Gastrocnemius medialis (tissue), 4 donors: Measurements from ENCODE around the gene UPF3A.

Source experiments
- CTCF ChIP-seq, 5 experiments: fragments of 450-650 bp in 3 of 5; fragments of 200-600 bp in 2 of 5; sonication (generic) in 2 of 5; IDR thresholded peaks in 4 of 5; conservative IDR thresholded peaks in 1 of 5; 1 replicate in 4 of 5; 2 replicates in 1 of 5; pipeline ENCODE4 v1.5.1; 2016 to 2019; ENCODE audit warnings: antibody characterized with exemption in 5 of 5, mild to moderate bottlenecking in 3 of 5, moderate library complexity in 3 of 5
- POLR2A ChIP-seq, 2 donors: fragments of 450-650 bp; IDR thresholded peaks; one replicate each; pipeline ENCODE4 v1.6.1; 2017; ENCODE audit warnings: antibody characterized with exemption in 2 of 2, mild to moderate bottlenecking in 2 of 2, moderate library complexity in 2 of 2

- TF ChIP-seq CTCF (IDR thresholded peaks at IDR 0.05 in 4 of 5, conservative IDR thresholded peaks at IDR 0.05 in 1 of 5) (no peak), POLR2A (IDR thresholded peaks at IDR 0.05) (no peak)
Measured at GRCh38 chr13:114313061-114313860, 31.9 kb downstream of the UPF3A start.
